ENCODE measurements around the gene UQCR11. TPM values are rescaled to one million over a fixed set of nuclear protein-coding genes. Genes with fewer than 3 reads are reported as not detected.

UQCR11 gene
- total and polyA plus RNA-seq, 8 donors, result 60.4 to 232 (median 88.4) TPM

- Histone ChIP-seq H3K27ac (no peak overlapping the region), H3K4me1 (peaks cover 5 to 27% of the 10 kb centered on the region in 2 donors), H3K36me3 (peaks cover 0 to 58% of the 10 kb centered on the region in 2 donors), H3K27me3 (no peaks in the 10 kb centered on the region), H3K9me3 (no peaks in the 10 kb centered on the region), H3K4me3 (no peak overlapping the region)
- no peak for TF ChIP-seq CTCF (IDR thresholded peaks at IDR 0.05)
- DNase-seq (no peak), ATAC-seq (no peak)
- intact Hi-C loops (cut with DNase I), result no loop called here
Observed at GRCh38 chr19:1598777-1599459, 6.3 kb downstream of the UQCR11 start.

GRCh38 chr19:1593501-1593772 lies 11.8 kb downstream of the UQCR11 start:
- Histone ChIP-seq H3K27me3 (no peaks in the 10 kb centered on the region), H3K4me1 (peaks cover 13 to 32% of the 10 kb centered on the region in 2 donors), H3K36me3 (peaks cover 0 to 30% of the 10 kb centered on the region in 2 donors), H3K4me3 (peak overlapping the region in 1 of 2 donors; percentile 80), H3K27ac (peak overlapping the region in 1 of 2 donors; percentile 90), H3K9me3 (no peaks in the 10 kb centered on the region)
- intact Hi-C loops (cut with DNase I), result no loop called here
- no peak for TF ChIP-seq CTCF (IDR thresholded peaks at IDR 0.05)
- ATAC-seq (no peak), DNase-seq (no peak)

GRCh38 chr19:1592755-1593500 lies 12.3 kb downstream of the UQCR11 start, which contains the start of gene MBD3:
Gene MBD3, minus strand, starts transcription at chr19:1592865. Its CDS starts 234 bp downstream, at chr19:1592631.
- Histone ChIP-seq H3K36me3 (peaks cover 0 to 25% of the 10 kb centered on the region in 2 donors), H3K27me3 (no peaks in the 10 kb centered on the region), H3K4me1 (peaks cover 13 to 32% of the 10 kb centered on the region in 2 donors), H3K27ac (peak within 1 kb of the TSS; percentile 90 to 95), H3K9me3 (no peaks in the 10 kb centered on the region), H3K4me3 (peak within 1 kb of the TSS; percentile 68 to 80)
- intact Hi-C loops (cut with DNase I), result no loop called here
- TF ChIP-seq CTCF (IDR thresholded peaks at IDR 0.05), result peak in 1 of 2 donors; percentile 23
- DNase-seq (peak; percentile 91 to 97 (median 94)), ATAC-seq (peak; percentile 95)

GRCh38 chr19:1592024-1592754 lies 13.1 kb downstream of the UQCR11 start:
- no peak for TF ChIP-seq CTCF (IDR thresholded peaks at IDR 0.05)
- DNase-seq, result peak; percentile 86 to 95 (median 90)
- Histone ChIP-seq H3K9me3 (no peaks in the 10 kb centered on the region), H3K27me3 (no peaks in the 10 kb centered on the region), H3K27ac (peak overlapping the region; percentile 90 to 95), H3K4me3 (peak overlapping the region; percentile 68 to 80), H3K4me1 (peaks cover 13 to 32% of the 10 kb centered on the region in 2 donors), H3K36me3 (peaks cover 0 to 17% of the 10 kb centered on the region in 2 donors)
- peak; percentile 85 for ATAC-seq
- intact Hi-C loops (cut with DNase I), result no loop called here
